LNCaP clone FGC (cell line): ENCODE measurements around the gene CLDN15.
"Not testable (repeated sequence)": the region's sequence is repeated elsewhere in the genome, so short reads cannot be mapped to it uniquely, and the experiment has no call there.

Experiments
- DNase-seq: peaks from one replicate; pipeline ENCODE4 v3.0.0-alpha.2; 2011; ENCODE audit warnings: low read depth
- H3K4me3 ChIP-seq: 2 replicates; pipeline ENCODE4 v1.5.1; 2011; ENCODE audit warnings: mild to moderate bottlenecking, low read depth, low read length, control low read depth
- TF ChIP-seq, protein P1 (sequence below): IDR thresholded peaks from 2 replicates; pipeline ENCODE4 v1.5.1; 2012; ENCODE audit warnings: mild to moderate bottlenecking; ENCODE audit not compliant: control insufficient read depth, insufficient read depth; ENCODE audit errors: extremely low read depth

Gene CLDN15

DNA sequence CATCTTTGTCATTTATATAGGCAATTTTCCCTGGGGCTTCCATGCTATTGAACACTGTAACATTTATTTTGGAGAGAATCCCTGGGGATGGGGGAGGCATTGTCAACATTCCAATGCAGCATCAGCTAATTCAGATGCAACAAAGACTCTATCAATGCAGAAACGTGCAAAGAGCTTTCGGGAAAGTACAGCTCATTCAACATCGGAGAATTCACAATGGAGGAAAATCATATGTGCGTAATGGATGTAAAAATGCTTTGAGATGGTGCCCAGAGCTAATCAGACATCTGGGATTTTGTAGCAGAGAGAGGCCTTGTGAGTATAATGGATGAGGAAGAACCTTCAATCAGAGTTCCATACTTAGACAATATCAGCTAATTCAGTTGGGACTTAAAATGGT, 35.6 kb upstream of the CLDN15 start:
- TF ChIP-seq, protein P1, sequence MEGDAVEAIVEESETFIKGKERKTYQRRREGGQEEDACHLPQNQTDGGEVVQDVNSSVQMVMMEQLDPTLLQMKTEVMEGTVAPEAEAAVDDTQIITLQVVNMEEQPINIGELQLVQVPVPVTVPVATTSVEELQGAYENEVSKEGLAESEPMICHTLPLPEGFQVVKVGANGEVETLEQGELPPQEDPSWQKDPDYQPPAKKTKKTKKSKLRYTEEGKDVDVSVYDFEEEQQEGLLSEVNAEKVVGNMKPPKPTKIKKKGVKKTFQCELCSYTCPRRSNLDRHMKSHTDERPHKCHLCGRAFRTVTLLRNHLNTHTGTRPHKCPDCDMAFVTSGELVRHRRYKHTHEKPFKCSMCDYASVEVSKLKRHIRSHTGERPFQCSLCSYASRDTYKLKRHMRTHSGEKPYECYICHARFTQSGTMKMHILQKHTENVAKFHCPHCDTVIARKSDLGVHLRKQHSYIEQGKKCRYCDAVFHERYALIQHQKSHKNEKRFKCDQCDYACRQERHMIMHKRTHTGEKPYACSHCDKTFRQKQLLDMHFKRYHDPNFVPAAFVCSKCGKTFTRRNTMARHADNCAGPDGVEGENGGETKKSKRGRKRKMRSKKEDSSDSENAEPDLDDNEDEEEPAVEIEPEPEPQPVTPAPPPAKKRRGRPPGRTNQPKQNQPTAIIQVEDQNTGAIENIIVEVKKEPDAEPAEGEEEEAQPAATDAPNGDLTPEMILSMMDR: no peak
- DNase-seq: no peak
- H3K4me3 ChIP-seq: no peak overlapping the region

DNA sequence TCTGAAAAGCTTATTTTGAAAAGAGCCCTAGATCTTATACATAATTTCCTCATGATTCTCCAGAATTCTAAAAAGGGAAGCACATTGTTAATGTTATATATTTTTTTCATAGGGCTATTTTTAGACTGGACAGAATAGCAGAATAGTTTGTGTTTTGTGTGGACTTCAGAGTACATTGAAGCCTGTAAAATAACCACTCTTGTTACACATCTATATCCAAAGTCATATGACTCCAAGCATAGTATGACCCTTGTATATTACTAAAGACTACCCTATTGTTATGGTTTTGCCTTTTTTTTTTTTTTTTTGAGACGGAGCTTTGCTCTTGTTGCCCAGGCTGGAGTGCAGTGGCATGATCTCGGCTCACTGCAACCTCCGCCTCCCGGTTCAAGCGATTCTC, 33.4 kb upstream of the CLDN15 start:
- TF ChIP-seq, protein P1: no peak
- no peak for DNase-seq
- H3K4me3 ChIP-seq: no peak overlapping the region

DNA sequence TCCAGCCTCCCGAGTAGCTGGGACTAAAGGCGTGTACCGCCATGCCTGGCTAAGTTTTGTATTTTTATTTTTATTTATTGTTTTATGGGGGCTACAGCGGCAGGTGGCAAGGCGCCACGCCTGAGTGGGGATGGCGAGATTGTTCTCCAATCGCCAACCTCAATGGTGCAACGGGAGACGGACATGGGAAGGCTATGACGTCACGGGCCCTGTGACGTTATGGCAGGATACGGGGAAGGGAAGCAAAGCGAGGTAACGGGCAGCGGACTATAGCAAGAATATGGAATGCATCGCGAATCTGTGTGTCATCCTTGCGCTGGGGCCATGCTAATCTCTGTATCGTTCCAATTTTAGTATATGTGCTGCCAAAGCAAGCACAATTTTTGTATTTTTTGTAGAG, 32.1 kb upstream of the CLDN15 start:
- TF ChIP-seq, protein P1: no peak
- no peak overlapping the region for H3K4me3 ChIP-seq
- DNase-seq: no peak

DNA sequence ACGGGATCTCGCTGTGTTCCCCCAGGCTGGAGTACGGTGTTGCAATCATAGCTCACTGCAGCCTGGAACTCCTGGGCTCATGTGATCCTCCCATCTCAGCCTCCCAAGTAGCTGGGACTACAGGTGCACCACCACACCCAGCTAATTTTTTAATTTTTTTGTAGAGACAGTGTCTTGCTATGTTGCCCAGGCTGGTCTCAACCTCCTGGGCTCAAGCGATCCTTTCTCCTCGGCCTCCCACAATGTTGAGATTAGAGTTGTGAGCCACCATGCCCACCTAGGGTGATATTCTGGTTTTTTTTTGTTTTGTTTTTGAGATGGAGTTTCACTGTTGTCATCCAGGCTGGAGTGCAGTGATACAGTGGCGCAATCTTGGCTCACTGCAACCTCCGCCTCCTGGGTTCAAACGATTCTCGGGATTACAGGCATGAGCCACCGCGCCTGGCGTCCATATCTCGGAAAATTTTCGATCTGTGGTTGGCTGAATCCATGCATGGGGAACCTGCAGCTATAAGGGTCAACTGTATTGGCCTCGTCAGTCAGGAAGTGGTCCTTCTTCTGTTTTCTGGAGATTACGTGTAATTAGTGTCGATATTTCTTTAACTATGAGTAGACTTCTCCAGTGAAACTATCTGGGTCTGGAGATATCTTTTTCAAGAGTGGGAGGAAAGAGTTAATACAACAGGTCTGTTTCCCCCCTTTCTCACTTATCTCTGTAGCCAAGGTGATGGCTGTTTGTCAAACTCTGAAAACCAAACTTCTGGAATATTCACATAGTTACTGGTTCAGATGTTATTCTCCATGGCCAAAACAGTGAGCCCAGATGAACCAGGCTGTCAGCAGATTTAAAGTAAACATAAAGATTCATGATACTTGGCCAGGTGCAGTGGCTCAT, 28.3 kb upstream of the CLDN15 start:
- TF ChIP-seq, protein P1: no peak
- DNase-seq: no peak
- H3K4me3 ChIP-seq: no peak overlapping the region

DNA sequence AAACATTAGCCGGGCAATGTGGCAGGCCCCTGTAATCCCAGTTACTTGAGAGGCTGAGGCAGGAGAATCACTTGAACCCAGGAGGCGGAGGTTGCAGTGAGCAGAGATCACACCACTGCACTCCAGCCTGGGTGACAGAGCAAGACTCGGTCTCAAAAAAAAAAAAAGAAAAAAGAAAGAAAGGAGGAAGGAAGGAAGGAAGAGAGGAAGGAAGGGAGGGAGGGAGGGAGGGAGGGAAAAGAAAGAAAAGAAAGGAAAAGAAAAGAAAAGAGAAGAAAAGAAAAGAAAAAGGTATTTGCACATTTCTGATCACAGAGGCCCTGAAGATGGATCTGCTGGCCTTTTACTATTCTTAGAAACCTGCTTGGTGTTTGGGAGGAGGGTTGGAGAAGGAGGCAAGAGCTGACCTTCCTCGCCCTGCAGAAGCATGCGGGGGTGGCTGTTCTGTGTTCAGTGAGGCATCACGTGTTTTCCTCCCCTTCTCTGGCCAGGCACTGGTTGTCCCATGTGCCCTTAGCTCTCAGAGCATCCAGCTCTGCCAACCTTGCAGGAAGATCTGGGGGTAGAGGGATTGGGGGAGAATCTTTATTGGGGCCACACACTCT, 26.6 kb upstream of the CLDN15 start:
- H3K4me3 ChIP-seq, DNase-seq: not testable (repeated sequence)

DNA sequence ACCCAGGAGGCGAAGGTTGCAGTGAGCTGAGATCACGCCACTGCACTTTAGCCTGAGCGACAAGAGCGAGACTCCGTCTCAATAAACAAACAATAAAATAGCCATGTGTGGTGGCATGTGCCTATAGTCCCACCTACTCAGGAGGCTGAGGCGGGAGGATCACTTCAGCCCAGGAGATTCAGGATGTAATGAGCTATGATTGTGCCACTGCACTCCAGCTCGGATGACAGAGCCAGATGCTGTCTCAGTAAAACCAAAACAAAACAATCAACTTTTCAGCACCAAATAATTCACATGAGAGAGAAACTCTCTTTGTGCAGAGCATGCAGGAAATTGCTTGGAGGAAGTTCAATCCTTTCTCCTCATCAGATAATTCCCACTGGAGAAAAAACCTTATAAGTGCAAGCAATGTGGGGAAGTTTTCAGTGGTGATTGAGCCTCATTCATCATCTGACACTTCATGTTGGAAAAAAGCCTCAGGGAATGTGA, 20.7 kb upstream of the CLDN15 start:
- no peak for DNase-seq
- no peak overlapping the region for H3K4me3 ChIP-seq
- TF ChIP-seq, protein P1: no peak

DNA sequence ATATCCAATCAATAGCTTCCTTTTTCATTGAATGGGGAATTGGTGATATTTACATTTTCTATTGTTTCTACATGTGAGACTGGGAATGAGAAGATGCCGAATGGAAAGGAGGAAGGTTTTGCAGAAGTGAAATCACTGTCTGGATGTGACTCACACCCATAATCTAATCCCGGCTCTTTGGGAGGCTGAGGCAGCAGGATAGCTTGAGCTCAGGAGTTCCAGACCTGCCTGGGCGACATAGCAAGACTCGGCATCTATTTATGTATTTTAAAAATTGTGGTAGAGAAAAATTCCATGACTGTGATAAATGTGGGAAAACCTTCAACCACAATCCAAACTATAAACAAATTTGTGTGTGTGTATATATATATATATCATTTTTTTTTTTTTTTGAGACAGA, 18.2 kb upstream of the CLDN15 start:
- no peak for DNase-seq
- H3K4me3 ChIP-seq: no peak overlapping the region
- TF ChIP-seq, protein P1: no peak

DNA sequence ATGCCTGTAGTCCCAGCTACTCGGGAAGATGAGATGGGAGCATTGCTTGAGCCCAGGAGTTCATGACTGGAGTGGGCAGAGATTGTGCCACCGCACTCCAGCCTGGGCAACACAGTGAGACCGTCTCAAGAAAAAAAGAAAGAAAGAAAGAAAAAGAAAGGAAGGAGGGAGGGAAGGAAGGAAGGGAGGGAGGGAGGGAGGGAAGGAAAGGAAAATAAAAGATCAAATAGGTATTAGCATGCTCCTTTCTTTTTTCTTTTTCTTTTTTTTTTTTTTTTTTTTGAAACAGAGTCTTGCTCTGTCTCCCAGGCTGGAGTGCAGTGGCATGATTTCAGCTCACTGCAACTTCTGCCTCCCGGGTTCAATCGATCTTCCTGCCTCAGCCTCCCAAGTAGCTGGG, 15.6 kb upstream of the CLDN15 start:
- peak overlapping the region; percentile 98; the same call in 1 of the 2 replicates for H3K4me3 ChIP-seq
- not testable (repeated sequence) for DNase-seq
